Mononuclear cell (primary cell): ENCODE results near the gene GGA3. TPM values are rescaled to one million over a fixed set of nuclear protein-coding genes. Genes with fewer than 3 reads are reported as not detected.
A peak's percentile ranks its signal among the peaks of the same experiment; 100 is the strongest.
"Not testable (repeated sequence)": the region's sequence is repeated elsewhere in the genome, so short reads cannot be mapped to it uniquely, and the experiment has no call there.

ENCODE experiments used
- H3K27me3 ChIP-seq: 2 replicates; pipeline ENCODE4 v1.6.0; 2011; ENCODE audit warnings: low read length, control low read depth; ENCODE audit not compliant: insufficient read depth
- H3K4me1 ChIP-seq: 2 replicates; pipeline ENCODE4 v1.5.1; 2011; ENCODE audit warnings: mild to moderate bottlenecking, low read length, control low read depth; ENCODE audit not compliant: insufficient read depth
- H3K4me3 ChIP-seq: 2 replicates; pipeline ENCODE4 v1.5.1; 2011; ENCODE audit warnings: mild to moderate bottlenecking, low read length, moderate library complexity
- H3K9me3 ChIP-seq: 2 replicates; pipeline ENCODE4 v1.5.1; 2011; ENCODE audit warnings: low read depth, mild to moderate bottlenecking, control low read depth, low read length
- total RNA-seq: library from RNA; depleted of rRNA; stranded (reverse); fragments of >200 nt; gene quantifications from one replicate; pipeline ENCODE4 v1.2.3, GENCODE V29; 2012

The GGA3 gene
- total RNA-seq, 1 donor: 36.9 TPM

- Histone ChIP-seq H3K4me1 (peaks cover 69% of the 10 kb centered on the region), H3K4me3 (no peak overlapping the region)
Measured at GRCh38 chr17:75266316-75267152, 5.1 kb upstream of the GGA3 start.

GRCh38 chr17:75265614-75266315, 4.4 kb upstream of the GGA3 start:
- no peaks in the 10 kb centered on the region for H3K27me3 ChIP-seq
- no peaks in the 10 kb centered on the region for H3K9me3 ChIP-seq
- H3K4me1 ChIP-seq: peaks cover 69% of the 10 kb centered on the region
- no peak overlapping the region for H3K4me3 ChIP-seq

More at GRCh38 chr17:75266316-75267152, 5.1 kb upstream of the GGA3 start:
- no peaks in the 10 kb centered on the region for H3K27me3 ChIP-seq
- H3K9me3 ChIP-seq: no peaks in the 10 kb centered on the region

- peaks cover 69% of the 10 kb centered on the region for H3K4me1 ChIP-seq
- no peaks in the 10 kb centered on the region for H3K27me3 ChIP-seq
- H3K4me3 ChIP-seq: no peak overlapping the region
- H3K9me3 ChIP-seq: no peaks in the 10 kb centered on the region
Measured at GRCh38 chr17:75263055-75263454, 1.6 kb upstream of the GGA3 start.

DNA sequence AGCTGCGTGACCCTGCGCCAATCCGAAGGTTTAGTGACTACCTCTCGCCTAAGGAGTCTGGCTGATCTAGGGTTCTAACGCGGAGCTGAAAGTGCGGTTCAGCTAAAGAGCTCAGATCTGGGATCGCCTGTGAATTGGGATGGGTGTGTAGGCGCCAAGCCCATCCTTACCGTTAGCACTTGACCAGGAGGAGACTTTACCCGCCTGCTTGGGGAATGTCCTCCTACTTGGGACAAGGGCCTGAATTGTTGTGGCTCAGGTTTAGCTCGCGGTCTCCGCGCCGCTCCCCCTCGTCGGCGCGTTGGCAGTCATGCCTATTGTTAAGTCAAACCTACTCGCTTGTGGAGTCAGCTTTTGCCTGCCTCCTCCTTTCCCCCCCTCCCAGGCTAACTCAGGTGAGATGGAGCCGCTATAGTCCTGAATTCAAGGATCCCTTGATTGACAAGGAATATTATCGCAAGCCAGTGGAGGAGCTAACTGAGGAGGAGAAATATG, 753 bp upstream of the GGA3 start:
- H3K27me3 ChIP-seq: no peaks in the 10 kb centered on the region
- H3K9me3 ChIP-seq: no peaks in the 10 kb centered on the region
- peak overlapping the region; percentile 94 for H3K4me3 ChIP-seq
- peaks cover 60% of the 10 kb centered on the region for H3K4me1 ChIP-seq

DNA sequence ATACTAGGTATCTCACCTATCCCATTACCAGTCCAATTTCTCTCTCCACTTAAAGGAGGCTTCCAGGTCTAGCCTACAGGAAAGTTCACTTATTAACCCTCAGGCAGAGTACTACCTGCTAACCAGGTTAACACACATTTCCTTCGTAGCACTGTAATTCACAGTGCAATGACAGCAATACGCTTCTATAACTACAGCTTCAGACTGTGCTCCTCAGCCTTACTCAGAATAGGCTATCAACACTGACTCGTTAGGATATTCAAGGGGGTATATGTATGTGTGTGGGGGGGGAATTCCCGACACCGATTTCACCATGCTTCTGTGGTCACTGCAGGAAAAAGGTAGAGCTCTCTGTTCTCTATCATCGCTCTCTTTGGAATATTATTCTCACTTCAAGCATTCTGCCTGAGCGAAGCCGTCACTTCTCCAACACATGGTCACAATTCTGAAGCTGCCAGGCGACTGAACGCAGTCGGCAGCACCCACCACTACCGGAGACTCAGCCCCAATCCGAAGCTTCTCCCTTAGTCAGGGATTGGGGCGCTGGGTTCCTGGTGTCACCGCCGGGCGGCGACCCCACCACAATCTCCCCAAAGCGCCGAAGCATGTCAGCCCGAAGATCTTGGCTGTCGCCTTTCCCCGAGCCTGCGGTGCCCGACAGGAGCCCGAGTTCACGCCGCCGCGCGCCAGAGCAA, 618 bp downstream of the GGA3 start:
- Histone ChIP-seq H3K27me3 (no peaks in the 10 kb centered on the region), H3K4me1 (peaks cover 50% of the 10 kb centered on the region), H3K4me3 (peak overlapping the region; percentile 94), H3K9me3 (no peaks in the 10 kb centered on the region)

- not testable (repeated sequence) for H3K4me3 ChIP-seq, H3K9me3 ChIP-seq, H3K27me3 ChIP-seq
- H3K4me1 ChIP-seq: peaks cover 38% of the 10 kb centered on the region
Measured at GRCh38 chr17:75257228-75257627, 4.2 kb downstream of the GGA3 start.

- H3K9me3 ChIP-seq, H3K4me3 ChIP-seq, H3K27me3 ChIP-seq: not testable (repeated sequence)
- H3K4me1 ChIP-seq: peaks cover 46% of the 10 kb centered on the region
Measured at GRCh38 chr17:75255954-75256698, 5.3 kb downstream of the GGA3 start.

DNA sequence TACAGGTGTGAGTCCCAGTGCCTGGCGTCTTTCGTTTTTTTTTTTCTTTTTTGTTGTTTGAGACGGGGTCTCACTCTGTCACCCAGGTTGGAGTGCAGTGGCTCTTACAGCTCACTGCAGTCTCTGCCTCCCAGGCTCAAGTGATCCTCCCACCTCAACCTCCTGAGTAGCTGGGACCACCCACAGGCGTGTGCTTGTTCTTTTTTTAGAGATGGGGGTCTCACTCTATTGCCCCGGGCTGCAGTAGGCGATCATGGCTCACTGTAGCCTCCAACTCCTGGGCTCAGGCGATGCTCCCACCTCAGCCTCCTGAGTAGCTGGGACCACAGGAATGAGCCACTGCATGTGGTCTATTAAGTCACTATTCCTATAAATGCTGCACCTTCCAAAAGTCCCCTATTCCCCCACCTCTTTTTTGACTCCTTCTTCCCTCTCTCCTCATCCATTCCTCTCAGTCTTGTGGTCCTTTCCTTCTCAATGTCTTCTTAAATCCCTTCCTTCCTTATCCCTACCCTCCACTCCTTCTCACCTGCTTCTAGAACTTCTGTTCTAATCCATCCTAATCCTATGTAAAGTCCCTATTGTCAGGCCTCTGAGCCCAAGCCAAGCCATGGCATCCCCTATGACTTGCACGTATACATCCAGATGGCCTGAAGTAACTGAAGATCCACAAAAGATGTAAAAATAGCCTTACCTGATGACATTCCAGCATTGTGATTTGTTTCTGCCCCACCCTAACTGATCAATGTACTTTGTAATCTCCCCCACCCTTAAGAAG, 9.2 kb downstream of the GGA3 start:
- Histone ChIP-seq H3K9me3 (no peaks in the 10 kb centered on the region), H3K4me1 (peaks cover 37% of the 10 kb centered on the region), H3K4me3 (no peak overlapping the region), H3K27me3 (no peaks in the 10 kb centered on the region)

DNA sequence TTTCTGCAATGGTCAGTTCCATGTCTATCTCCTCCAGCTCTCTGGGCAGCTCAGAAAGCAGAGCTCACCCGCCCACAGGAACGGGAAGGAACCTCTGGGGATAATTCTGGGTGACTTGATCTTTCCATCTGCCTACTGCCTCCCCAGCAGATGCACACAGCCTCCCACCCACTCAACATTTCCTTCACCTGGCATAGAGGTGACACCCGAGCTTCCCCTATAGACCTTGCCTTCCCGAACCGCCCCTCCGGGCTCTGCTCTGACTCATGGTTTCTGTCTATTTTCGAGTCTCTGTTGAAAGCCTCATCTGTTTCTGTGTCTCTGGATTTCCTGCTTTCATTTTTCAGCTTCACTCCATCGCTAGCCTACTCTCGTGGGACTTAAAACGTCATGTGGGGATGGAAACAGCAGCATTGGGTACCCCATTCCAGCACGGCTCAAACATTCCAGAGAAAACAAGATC, 11.4 kb downstream of the GGA3 start:
- H3K4me1 ChIP-seq: peaks cover 41% of the 10 kb centered on the region
- no peaks in the 10 kb centered on the region for H3K27me3 ChIP-seq
- no peak overlapping the region for H3K4me3 ChIP-seq
- H3K9me3 ChIP-seq: no peaks in the 10 kb centered on the region

DNA sequence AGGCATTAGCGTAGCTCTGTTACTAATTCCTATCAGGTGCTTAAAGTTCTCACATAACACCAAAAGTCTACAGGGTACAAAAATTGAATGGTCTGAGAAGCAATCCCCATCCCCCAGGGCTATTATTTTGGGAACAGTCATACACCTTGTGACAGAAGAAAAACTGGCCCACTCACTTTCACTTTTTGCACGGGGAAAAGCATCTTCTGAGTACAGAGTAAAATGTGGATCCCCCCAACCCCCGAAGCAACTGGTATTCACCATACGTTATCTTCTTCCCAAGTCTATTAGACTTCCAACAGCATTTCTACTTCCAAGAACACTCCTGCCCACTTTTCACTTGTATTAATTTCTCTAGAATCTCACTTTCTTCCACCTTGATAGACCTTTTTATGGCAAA, 11.8 kb downstream of the GGA3 start:
- no peaks in the 10 kb centered on the region for H3K9me3 ChIP-seq
- no peaks in the 10 kb centered on the region for H3K27me3 ChIP-seq
- H3K4me3 ChIP-seq: no peak overlapping the region
- H3K4me1 ChIP-seq: peaks cover 46% of the 10 kb centered on the region

GRCh38 chr17:75246404-75246803, 15.0 kb downstream of the GGA3 start:
- no peaks in the 10 kb centered on the region for H3K27me3 ChIP-seq
- no peak overlapping the region for H3K4me3 ChIP-seq
- peaks cover 49% of the 10 kb centered on the region for H3K4me1 ChIP-seq
- H3K9me3 ChIP-seq: no peaks in the 10 kb centered on the region

GRCh38 chr17:75245011-75245410, 16.4 kb downstream of the GGA3 start:
- peaks cover 35% of the 10 kb centered on the region for H3K4me1 ChIP-seq
- no peaks in the 10 kb centered on the region for H3K27me3 ChIP-seq
- no peaks in the 10 kb centered on the region for H3K9me3 ChIP-seq
- H3K4me3 ChIP-seq: no peak overlapping the region

DNA sequence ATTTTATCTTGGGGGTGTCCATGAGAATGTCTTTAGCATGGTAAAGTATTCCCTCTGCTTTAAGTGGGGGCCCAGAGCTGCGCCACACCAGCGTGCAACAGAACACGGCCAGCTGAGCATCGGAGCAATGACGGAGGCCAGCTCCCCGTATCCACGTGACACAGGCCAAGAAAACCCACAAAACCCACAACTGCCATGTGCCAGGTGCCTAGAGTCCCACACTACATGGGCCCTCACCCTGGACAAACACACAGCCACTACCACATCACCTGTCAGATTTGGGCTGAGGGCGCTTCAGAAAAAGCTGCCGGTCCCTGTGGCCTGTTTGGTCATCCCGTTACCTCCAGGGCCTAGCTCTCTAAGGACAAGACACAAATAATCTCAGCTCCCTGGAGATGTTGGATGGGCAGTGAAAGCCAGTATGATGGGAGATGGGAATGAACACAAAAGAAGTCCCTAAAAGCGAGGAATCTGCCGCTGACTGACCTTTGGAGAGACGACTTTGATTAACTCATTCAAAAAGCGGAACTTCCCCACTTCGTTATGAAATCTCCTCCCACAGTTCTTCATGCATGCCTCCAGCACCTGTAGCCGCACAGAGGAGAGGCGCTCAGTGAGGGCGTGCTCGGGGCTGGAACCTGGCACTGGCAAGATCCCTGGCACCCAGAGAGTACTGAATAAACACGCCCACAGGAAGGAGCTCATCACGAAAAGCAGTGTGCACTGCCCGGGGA, 17.1 kb downstream of the GGA3 start:
- no peak overlapping the region for H3K4me3 ChIP-seq
- H3K4me1 ChIP-seq: peaks cover 28% of the 10 kb centered on the region
- no peaks in the 10 kb centered on the region for H3K27me3 ChIP-seq
- H3K9me3 ChIP-seq: no peaks in the 10 kb centered on the region
